Caco-2 (cell line): Measurements from ENCODE around the gene TMEM45B. TPM values are rescaled to one million over a fixed set of nuclear protein-coding genes. Genes with fewer than 3 reads are reported as not detected.
"Not testable (repeated sequence)": the region's sequence is repeated elsewhere in the genome, so short reads cannot be mapped to it uniquely, and the experiment has no call there.

ENCODE experiments used
- BruUV-seq: library from RNA; stranded (reverse); fragments of 400-500 nt; replicated peaks from 2 replicates; lab custom pipeline; 2021; lab: Mats Ljungman, UMichigan
- CTCF ChIA-PET: fragments of 300-600 bp; sonication (Branson Sonifier 250); formaldehyde crosslinking; loops from one replicate; lab custom pipeline; 2022; ENCODE audit warnings: antibody characterized with exemption; lab: Charles Lee
- POLR2A ChIA-PET: fragments of 300-600 bp; sonication (Branson Sonifier 250); formaldehyde crosslinking; loops from one replicate; lab custom pipeline; 2022; ENCODE audit warnings: antibody characterized with exemption; lab: Charles Lee
- DNase-seq, 2 experiments: peaks; one replicate each; pipeline versions ENCODE4 v3.0.0 to v3.0.0-alpha.2; 2020 to 2022
- H3K27me3 ChIP-seq: replicated peaks from 2 replicates; pipeline ENCODE4 v1.6.0; 2011; ENCODE audit warnings: low read length; ENCODE audit not compliant: control insufficient read depth, insufficient read depth
- H3K36me3 ChIP-seq: 2 replicates; pipeline ENCODE4 v1.5.1; 2011; ENCODE audit warnings: low read length; ENCODE audit not compliant: control insufficient read depth, insufficient read depth
- H3K4me1 ChIP-seq: fragments of 250-450 bp; sonication (Bioruptor Pico); 2 replicates; pipeline ENCODE4 v1.5.1; 2020; ENCODE audit warnings: mild to moderate bottlenecking
- H3K4me3 ChIP-seq: 2 replicates; pipeline ENCODE4 v1.5.1; 2011; ENCODE audit warnings: low read depth, mild to moderate bottlenecking, control low read depth, low read length
- H3K9me3 ChIP-seq: fragments of 250-450 bp; sonication (Bioruptor Pico); 2 replicates; pipeline ENCODE4 v1.5.1; 2020; ENCODE audit warnings: mild to moderate bottlenecking, moderate library complexity
- H3K27ac Mint-ChIP-seq: one replicate; pipeline ENCODE4 v1.8.0; 2022; ENCODE audit warnings: mixed read lengths; ENCODE audit not compliant: unreplicated experiment
- H3K27me3 Mint-ChIP-seq: one replicate; pipeline ENCODE4 v1.8.0; 2022; ENCODE audit warnings: mixed read lengths; ENCODE audit not compliant: insufficient read depth, unreplicated experiment
- H3K36me3 Mint-ChIP-seq: one replicate; pipeline ENCODE4 v1.8.0; 2022; ENCODE audit warnings: mild to moderate bottlenecking, mixed read lengths; ENCODE audit not compliant: insufficient read depth, unreplicated experiment
- H3K4me1 Mint-ChIP-seq: one replicate; pipeline ENCODE4 v1.8.0; 2022; ENCODE audit warnings: low read depth, mixed read lengths; ENCODE audit not compliant: unreplicated experiment
- H3K4me3 Mint-ChIP-seq: one replicate; pipeline ENCODE4 v1.8.0; 2022; ENCODE audit warnings: mild to moderate bottlenecking, moderate library complexity, mixed read lengths; ENCODE audit not compliant: unreplicated experiment
- H3K9me3 Mint-ChIP-seq: one replicate; pipeline ENCODE4 v1.8.0; 2022; ENCODE audit warnings: mixed read lengths; ENCODE audit not compliant: unreplicated experiment
- intact Hi-C: fragments of 100-400 bp; cut with micrococcal nuclease; formaldehyde crosslinking; loops from one replicate; pipeline ENCODE4 v1.10.0; 2022; ENCODE audit not compliant: unreplicated experiment
- total RNA-seq: library from RNA; stranded (reverse); gene quantifications from 2 replicates; pipeline ENCODE4 v1.2.3, GENCODE V29; 2022
- TF ChIP-seq, protein P1 (sequence below), 2 experiments: fragments of 200-600 bp in 1 of 2; IDR thresholded peaks; 1 replicate in 1 of 2; 2 replicates in 1 of 2; pipeline versions ENCODE4 v1.5.1 to v1.8.0; 2011 to 2022; ENCODE audit warnings: antibody characterized with exemption in 1 of 2, control low read depth in 1 of 2, inconsistent platforms in 1 of 2, low read depth in 1 of 2, low read length in 1 of 2, mild to moderate bottlenecking in 1 of 2, moderate library complexity in 1 of 2; ENCODE audit not compliant: insufficient read depth in 1 of 2, severe bottlenecking in 1 of 2, unreplicated experiment in 1 of 2

The TMEM45B gene
- total RNA-seq, 1 experiment from 2014 or later, result 60.0 TPM

- intact Hi-C loops, result loop anchor here (5.0 kb wide), 1 partner anchor 36 kb away; no protein-coding TSS in a partner anchor
- H3K9me3 Mint-ChIP-seq, result peaks cover 12% of the 10 kb centered on the region
- TF ChIP-seq, protein P1, sequence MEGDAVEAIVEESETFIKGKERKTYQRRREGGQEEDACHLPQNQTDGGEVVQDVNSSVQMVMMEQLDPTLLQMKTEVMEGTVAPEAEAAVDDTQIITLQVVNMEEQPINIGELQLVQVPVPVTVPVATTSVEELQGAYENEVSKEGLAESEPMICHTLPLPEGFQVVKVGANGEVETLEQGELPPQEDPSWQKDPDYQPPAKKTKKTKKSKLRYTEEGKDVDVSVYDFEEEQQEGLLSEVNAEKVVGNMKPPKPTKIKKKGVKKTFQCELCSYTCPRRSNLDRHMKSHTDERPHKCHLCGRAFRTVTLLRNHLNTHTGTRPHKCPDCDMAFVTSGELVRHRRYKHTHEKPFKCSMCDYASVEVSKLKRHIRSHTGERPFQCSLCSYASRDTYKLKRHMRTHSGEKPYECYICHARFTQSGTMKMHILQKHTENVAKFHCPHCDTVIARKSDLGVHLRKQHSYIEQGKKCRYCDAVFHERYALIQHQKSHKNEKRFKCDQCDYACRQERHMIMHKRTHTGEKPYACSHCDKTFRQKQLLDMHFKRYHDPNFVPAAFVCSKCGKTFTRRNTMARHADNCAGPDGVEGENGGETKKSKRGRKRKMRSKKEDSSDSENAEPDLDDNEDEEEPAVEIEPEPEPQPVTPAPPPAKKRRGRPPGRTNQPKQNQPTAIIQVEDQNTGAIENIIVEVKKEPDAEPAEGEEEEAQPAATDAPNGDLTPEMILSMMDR (IDR thresholded peaks at IDR 0.05; ENCODE audit: insufficient read depth in 1 of 2, low read depth in 1 of 2, low read length in 1 of 2, severe bottlenecking in 1 of 2, unreplicated experiment in 1 of 2), result no peak
- H3K27ac Mint-ChIP-seq, result peak overlapping the region; percentile 97
- H3K36me3 Mint-ChIP-seq, result peaks cover 49% of the 10 kb centered on the region
- no peaks in the 10 kb centered on the region for H3K27me3 Mint-ChIP-seq
- H3K4me1 ChIP-seq, result peaks cover 18% of the 10 kb centered on the region
- ChIA-PET CTCF (interaction anchor here (0.6 to 2.4 kb wide), 2 partner anchors 34 to 264 kb away, joined by 5 to 8 read pairs; no protein-coding TSS in a partner anchor), POLR2A (interaction anchor here (0.6 to 3.2 kb wide), 11 partner anchors 9 to 368 kb away, joined by 3 to 35 read pairs (median 6); partner anchors contain the start of gene PRDM10)
- H3K4me3 ChIP-seq, result peak overlapping the region; percentile 73
- peak in 1 of 2 experiments; percentile 51 for DNase-seq
- H3K27me3 ChIP-seq, result no peaks in the 10 kb centered on the region
- peak overlapping the region; percentile 98 for H3K4me3 Mint-ChIP-seq
- peaks cover 37% of the 10 kb centered on the region for H3K4me1 Mint-ChIP-seq
- BruUV-seq, result no TSS peak
- no peaks in the 10 kb centered on the region; the same call in 1 of the 2 replicates for H3K9me3 ChIP-seq
- H3K36me3 ChIP-seq, result no peaks in the 10 kb centered on the region
Observed at GRCh38 chr11:129813231-129813791, 2.3 kb upstream of the TMEM45B start.

- Histone ChIP-seq H3K36me3 (no peaks in the 10 kb centered on the region), H3K4me3 (peak overlapping the region; percentile 73), H3K9me3 (no peaks in the 10 kb centered on the region), H3K27me3 (no peaks in the 10 kb centered on the region), H3K4me1 (peaks cover 25% of the 10 kb centered on the region)
- intact Hi-C loops, result loop anchor here (1.0 to 5.0 kb wide), 4 partner anchors 14 to 81 kb away; partner anchors contain the start of gene NFRKB
- peak; percentile 96 to 97 for DNase-seq
- BruUV-seq, result TSS peak; percentile 63
- peak overlapping the region; percentile 98 for H3K4me3 Mint-ChIP-seq
- no peaks in the 10 kb centered on the region for H3K27me3 Mint-ChIP-seq
- TF ChIP-seq, protein P1 (IDR thresholded peaks at IDR 0.05; ENCODE audit: insufficient read depth in 1 of 2, low read depth in 1 of 2, low read length in 1 of 2, severe bottlenecking in 1 of 2, unreplicated experiment in 1 of 2), result no peak
- POLR2A ChIA-PET, result interaction anchor here (0.6 to 3.2 kb wide), 19 partner anchors 11 to 695 kb away, joined by 3 to 35 read pairs (median 5); partner anchors contain the start of gene PRDM10
- peaks cover 43% of the 10 kb centered on the region for H3K36me3 Mint-ChIP-seq
- peaks cover 44% of the 10 kb centered on the region for H3K4me1 Mint-ChIP-seq
- peaks cover 4% of the 10 kb centered on the region for H3K9me3 Mint-ChIP-seq
- CTCF ChIA-PET, result interaction anchor here (0.9 to 2.4 kb wide), 4 partner anchors 10 to 47 kb away, joined by 5 to 8 read pairs (median 6); no protein-coding TSS in a partner anchor
- H3K27ac Mint-ChIP-seq, result peak overlapping the region; percentile 97
Observed at GRCh38 chr11:129814244-129815014, 1.2 kb upstream of the TMEM45B start.

- Histone ChIP-seq H3K36me3 (no peaks in the 10 kb centered on the region; the same call in 1 of the 2 replicates), H3K27me3 (no peaks in the 10 kb centered on the region), H3K4me1 (peaks cover 25% of the 10 kb centered on the region), H3K4me3 (no peak overlapping the region), H3K9me3 (no peaks in the 10 kb centered on the region)
- Mint-ChIP-seq H3K4me1 (peaks cover 47% of the 10 kb centered on the region), H3K4me3 (peak overlapping the region; percentile 98), H3K27me3 (no peaks in the 10 kb centered on the region), H3K27ac (peak overlapping the region; percentile 74), H3K9me3 (no peaks in the 10 kb centered on the region), H3K36me3 (peaks cover 34% of the 10 kb centered on the region)
- intact Hi-C loops, result loop anchor here (1.0 kb wide), 1 partner anchor 44 kb away; no protein-coding TSS in a partner anchor
- POLR2A ChIA-PET, result interaction anchor here (1.8 kb wide), 1 partner anchor 44 kb away, joined by 11 read pairs; no protein-coding TSS in a partner anchor
- TF ChIP-seq, protein P1 (IDR thresholded peaks at IDR 0.05; ENCODE audit: insufficient read depth in 1 of 2, low read depth in 1 of 2, low read length in 1 of 2, severe bottlenecking in 1 of 2, unreplicated experiment in 1 of 2), result no peak
- no TSS peak for BruUV-seq
- DNase-seq, result peak in 1 of 2 experiments; percentile 60
- CTCF ChIA-PET, result interaction anchor here (1.5 kb wide), 1 partner anchor 38 kb away, joined by 3 read pairs; no protein-coding TSS in a partner anchor
Observed at GRCh38 chr11:129817534-129818051, 1.9 kb downstream of the TMEM45B start.

DNA sequence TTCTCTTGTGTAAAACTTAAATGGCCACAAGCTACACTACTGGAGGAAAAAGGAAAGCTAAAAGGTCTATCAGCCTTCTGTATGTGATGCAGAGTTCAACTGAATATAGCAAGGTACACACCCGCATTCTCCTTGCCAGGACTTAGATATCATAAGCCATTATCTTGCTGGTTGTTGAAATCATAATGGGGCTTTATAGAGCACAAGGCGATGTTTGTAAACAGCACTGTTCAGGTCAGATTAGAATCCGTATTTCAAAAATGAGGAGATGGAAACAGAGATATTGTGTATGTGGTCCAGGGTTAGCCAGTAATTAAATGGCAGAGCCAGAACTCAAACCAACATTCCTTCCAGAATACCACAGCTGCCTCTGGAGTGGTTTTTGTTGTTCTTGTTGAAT is 2.6 kb downstream of the TMEM45B start:
- DNase-seq, H3K36me3 ChIP-seq, POLR2A ChIA-PET, H3K27me3 ChIP-seq, BruUV-seq, intact Hi-C loops, H3K9me3 ChIP-seq, H3K9me3 Mint-ChIP-seq, H3K27me3 Mint-ChIP-seq, H3K4me3 ChIP-seq: not testable (repeated sequence)
- Mint-ChIP-seq H3K27ac (peak overlapping the region; percentile 74), H3K4me1 (peaks cover 46% of the 10 kb centered on the region), H3K36me3 (peaks cover 34% of the 10 kb centered on the region), H3K4me3 (peak overlapping the region; percentile 98)
- CTCF ChIA-PET, result interaction anchor here (1.5 kb wide), 1 partner anchor 39 kb away, joined by 3 read pairs; no protein-coding TSS in a partner anchor
- H3K4me1 ChIP-seq, result peaks cover 28% of the 10 kb centered on the region
